Suprapubic skin (tissue), 3 donors: Measurements from ENCODE around the gene CAMTA1.

ENCODE experiments used
- EP300 ChIP-seq: sonication (generic); formaldehyde crosslinking; IDR thresholded peaks from one replicate; pipeline ENCODE4 v1.6.1; 2017; ENCODE audit warnings: antibody characterized with exemption
- POLR2A ChIP-seq, 2 donors: fragments of 450-650 bp; IDR thresholded peaks; one replicate each; pipeline ENCODE4 v1.6.1; 2017; ENCODE audit warnings: antibody characterized with exemption in 2 of 2, mild to moderate bottlenecking in 2 of 2, moderate library complexity in 2 of 2
- TF ChIP-seq, protein P1 (sequence below), 2 donors: fragments of 200-600 bp in 1 of 2; fragments of 450-650 bp in 1 of 2; sonication (generic) in 1 of 2; IDR thresholded peaks; one replicate each; pipeline ENCODE4 v1.5.1; 2016 to 2019; ENCODE audit warnings: antibody characterized with exemption in 2 of 2, mild to moderate bottlenecking in 1 of 2, moderate library complexity in 1 of 2

DNA sequence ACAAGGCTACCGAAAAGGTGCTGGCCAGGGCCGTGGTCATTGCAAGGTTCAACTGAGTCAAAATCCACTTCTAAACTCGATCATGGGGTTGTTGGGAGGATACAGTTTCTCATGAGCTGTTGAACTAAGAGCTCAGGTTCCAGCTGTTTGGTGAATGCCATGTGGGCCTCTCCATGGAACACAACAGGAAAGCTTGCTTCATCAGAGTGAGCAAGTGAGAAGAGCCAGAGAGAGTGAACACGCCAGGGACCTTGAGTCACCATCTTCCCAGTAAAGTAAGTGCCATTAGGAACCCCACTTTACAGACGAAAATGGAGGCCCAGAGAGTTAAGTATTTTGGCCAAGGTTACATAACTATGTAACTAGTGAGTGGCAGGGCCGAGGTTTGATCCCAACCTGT, 510.7 kb downstream of the CAMTA1 start:
- TF ChIP-seq, protein P1, sequence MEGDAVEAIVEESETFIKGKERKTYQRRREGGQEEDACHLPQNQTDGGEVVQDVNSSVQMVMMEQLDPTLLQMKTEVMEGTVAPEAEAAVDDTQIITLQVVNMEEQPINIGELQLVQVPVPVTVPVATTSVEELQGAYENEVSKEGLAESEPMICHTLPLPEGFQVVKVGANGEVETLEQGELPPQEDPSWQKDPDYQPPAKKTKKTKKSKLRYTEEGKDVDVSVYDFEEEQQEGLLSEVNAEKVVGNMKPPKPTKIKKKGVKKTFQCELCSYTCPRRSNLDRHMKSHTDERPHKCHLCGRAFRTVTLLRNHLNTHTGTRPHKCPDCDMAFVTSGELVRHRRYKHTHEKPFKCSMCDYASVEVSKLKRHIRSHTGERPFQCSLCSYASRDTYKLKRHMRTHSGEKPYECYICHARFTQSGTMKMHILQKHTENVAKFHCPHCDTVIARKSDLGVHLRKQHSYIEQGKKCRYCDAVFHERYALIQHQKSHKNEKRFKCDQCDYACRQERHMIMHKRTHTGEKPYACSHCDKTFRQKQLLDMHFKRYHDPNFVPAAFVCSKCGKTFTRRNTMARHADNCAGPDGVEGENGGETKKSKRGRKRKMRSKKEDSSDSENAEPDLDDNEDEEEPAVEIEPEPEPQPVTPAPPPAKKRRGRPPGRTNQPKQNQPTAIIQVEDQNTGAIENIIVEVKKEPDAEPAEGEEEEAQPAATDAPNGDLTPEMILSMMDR (IDR thresholded peaks at IDR 0.05): no peak
- TF ChIP-seq EP300 (no peak), POLR2A (IDR thresholded peaks at IDR 0.05) (no peak)
